Gastrocnemius medialis (tissue), 4 donors: ENCODE results near the gene RETREG1. TPM values are rescaled to one million over a fixed set of nuclear protein-coding genes. Genes with fewer than 3 reads are reported as not detected.

Experiments used
- ATAC-seq, 2 donors: fragments of 150-250 bp; one replicate each; pipeline ENCODE4 v1.9.1; 2016
- DNase-seq, 2 donors: peaks; one replicate each; pipeline ENCODE4 v3.0.0-alpha.2; 2019
- H3K27ac ChIP-seq, 4 donors: fragments of 200-600 bp; sonication (generic); 1 replicate in 1 of 4; 2 replicates in 3 of 4; pipeline ENCODE4 v1.5.1; 2016 to 2018; ENCODE audit warnings: mild to moderate bottlenecking in 2 of 4, moderate library complexity in 1 of 4
- H3K27me3 ChIP-seq, 3 donors: fragments of 200-600 bp; sonication (generic) in 2 of 3; 1 replicate in 1 of 3; 2 replicates in 2 of 3; pipeline versions ENCODE4 v1.5.1 to v1.6.0; 2016 to 2019; ENCODE audit warnings: mild to moderate bottlenecking in 1 of 3, moderate library complexity in 1 of 3
- H3K36me3 ChIP-seq, 2 donors: fragments of 200-600 bp; sonication (generic) in 1 of 2; one replicate each; pipeline ENCODE4 v1.5.1; 2017 to 2018
- H3K4me1 ChIP-seq, 2 donors: fragments of 200-600 bp; sonication (generic) in 1 of 2; one replicate each; pipeline ENCODE4 v1.5.1; 2016 to 2017; ENCODE audit warnings: mild to moderate bottlenecking in 2 of 2
- H3K4me3 ChIP-seq, 4 donors: fragments of 200-600 bp; sonication (generic) in 3 of 4; 1 replicate in 1 of 4; 2 replicates in 3 of 4; pipeline ENCODE4 v1.5.1; 2016 to 2019; ENCODE audit warnings: mild to moderate bottlenecking in 2 of 4
- H3K9me3 ChIP-seq, 3 donors: fragments of 200-600 bp; sonication (generic) in 2 of 3; 1 replicate in 1 of 3; 2 replicates in 2 of 3; pipeline ENCODE4 v1.5.1; 2016 to 2019
- CTCF ChIP-seq, 5 experiments: fragments of 450-650 bp in 3 of 5; fragments of 200-600 bp in 2 of 5; sonication (generic) in 2 of 5; IDR thresholded peaks in 4 of 5; conservative IDR thresholded peaks in 1 of 5; 1 replicate in 4 of 5; 2 replicates in 1 of 5; pipeline ENCODE4 v1.5.1; 2016 to 2019; ENCODE audit warnings: antibody characterized with exemption in 5 of 5, mild to moderate bottlenecking in 3 of 5, moderate library complexity in 3 of 5
- POLR2A ChIP-seq, 2 donors: fragments of 450-650 bp; IDR thresholded peaks; one replicate each; pipeline ENCODE4 v1.6.1; 2017; ENCODE audit warnings: antibody characterized with exemption in 2 of 2, mild to moderate bottlenecking in 2 of 2, moderate library complexity in 2 of 2
- in situ Hi-C, 4 donors: fragments of 200-750 bp; cut with MboI; loops; one replicate each; pipeline versions ENCODE4 v1.15.0 to v1.8.0; 2017; ENCODE audit warnings: low sequenced_read_pairs in 4 of 4
- intact Hi-C: fragments of 100-400 bp; cut with DNase I; formaldehyde crosslinking; loops from one replicate; pipeline ENCODE4 v1.15.1; 2023; ENCODE audit warnings: low total_unique reads
- total RNA-seq, 4 donors: library from RNA; depleted of rRNA; stranded (reverse); fragments of >200 nt; gene quantifications; one replicate each; pipeline versions ENCODE4 v1.1.0 to v1.2.3, GENCODE V29; 2016

Gene RETREG1
- total RNA-seq, 4 donors from 2014 or later: 94.2 to 380 (median 305) TPM

GRCh38 chr5:16597946-16598694 lies 18.7 kb downstream of the RETREG1 start:
- ATAC-seq: no peak
- intact Hi-C loops: no loop called here
- in situ Hi-C loops: no loop called here
- H3K27ac ChIP-seq: no peak overlapping the region
- DNase-seq: no peak
- no peaks in the 10 kb centered on the region for H3K4me1 ChIP-seq
- TF ChIP-seq CTCF (IDR thresholded peaks at IDR 0.05 in 4 of 5, conservative IDR thresholded peaks at IDR 0.05 in 1 of 5): no peak
- no peak for TF ChIP-seq POLR2A (IDR thresholded peaks at IDR 0.05)
- H3K27me3 ChIP-seq: no peaks in the 10 kb centered on the region
- H3K9me3 ChIP-seq: no peaks in the 10 kb centered on the region
- H3K4me3 ChIP-seq: no peak overlapping the region
- H3K36me3 ChIP-seq: no peaks in the 10 kb centered on the region

- Histone ChIP-seq H3K27me3 (no peaks in the 10 kb centered on the region), H3K27ac (no peak overlapping the region), H3K4me1 (no peaks in the 10 kb centered on the region), H3K36me3 (no peaks in the 10 kb centered on the region), H3K9me3 (no peaks in the 10 kb centered on the region), H3K4me3 (no peak overlapping the region)
- intact Hi-C loops: no loop called here
- TF ChIP-seq CTCF (IDR thresholded peaks at IDR 0.05 in 4 of 5, conservative IDR thresholded peaks at IDR 0.05 in 1 of 5) (no peak), POLR2A (IDR thresholded peaks at IDR 0.05) (no peak)
- in situ Hi-C loops: no loop called here
- ATAC-seq (no peak), DNase-seq (no peak)
Measured at GRCh38 chr5:16596581-16596940, 20.2 kb downstream of the RETREG1 start.

- Histone ChIP-seq H3K9me3 (no peaks in the 10 kb centered on the region), H3K27me3 (no peaks in the 10 kb centered on the region), H3K36me3 (no peaks in the 10 kb centered on the region), H3K27ac (no peak overlapping the region), H3K4me1 (no peaks in the 10 kb centered on the region), H3K4me3 (no peak overlapping the region)
- intact Hi-C loops: no loop called here
- in situ Hi-C loops: no loop called here
- DNase-seq (no peak), ATAC-seq (peak; percentile 27 to 35)
- TF ChIP-seq CTCF (IDR thresholded peaks at IDR 0.05 in 4 of 5, conservative IDR thresholded peaks at IDR 0.05 in 1 of 5): no peak
- TF ChIP-seq POLR2A (IDR thresholded peaks at IDR 0.05): no peak
Measured at GRCh38 chr5:16595881-16596580, 20.8 kb downstream of the RETREG1 start.

- peak; percentile 57 to 74 for ATAC-seq
Measured at GRCh38 chr5:16593628-16594027, 23.2 kb downstream of the RETREG1 start.

More at GRCh38 chr5:16593628-16594027, 23.2 kb downstream of the RETREG1 start:
- in situ Hi-C loops: no loop called here
- H3K4me1 ChIP-seq: no peaks in the 10 kb centered on the region
- no peak for TF ChIP-seq CTCF (IDR thresholded peaks at IDR 0.05 in 4 of 5, conservative IDR thresholded peaks at IDR 0.05 in 1 of 5)
- TF ChIP-seq POLR2A (IDR thresholded peaks at IDR 0.05): no peak
- no peak overlapping the region for H3K4me3 ChIP-seq
- H3K27me3 ChIP-seq: no peaks in the 10 kb centered on the region
- DNase-seq: no peak
- intact Hi-C loops: no loop called here
- no peaks in the 10 kb centered on the region for H3K9me3 ChIP-seq
- no peaks in the 10 kb centered on the region for H3K36me3 ChIP-seq
- H3K27ac ChIP-seq: no peak overlapping the region
